Gastroesophageal sphincter (tissue), 4 donors: ENCODE measurements around the gene TMOD2. TPM values are rescaled to one million over a fixed set of nuclear protein-coding genes. Genes with fewer than 3 reads are reported as not detected.

ENCODE experiments used
- ATAC-seq: fragments of 150-250 bp; one replicate; pipeline ENCODE4 v1.9.1; 2016; ENCODE audit warnings: mild to moderate bottlenecking, moderate library complexity
- H3K27ac ChIP-seq, 4 donors: fragments of 200-600 bp; sonication (generic) in 3 of 4; 1 replicate in 3 of 4; 2 replicates in 1 of 4; pipeline ENCODE4 v1.5.1; 2016 to 2019
- H3K27me3 ChIP-seq: fragments of 200-600 bp; sonication (generic); one replicate; pipeline ENCODE4 v1.5.1; 2019
- H3K36me3 ChIP-seq, 2 donors: fragments of 200-600 bp; sonication (generic); one replicate each; pipeline ENCODE4 v1.5.1; 2019; ENCODE audit warnings: control low read depth in 1 of 2
- H3K4me1 ChIP-seq, 3 donors: fragments of 200-600 bp; sonication (generic); 1 replicate in 2 of 3; 2 replicates in 1 of 3; pipeline ENCODE4 v1.5.1; 2016 to 2019; ENCODE audit warnings: control low read depth in 2 of 3
- H3K4me3 ChIP-seq, 2 donors: fragments of 200-600 bp; sonication (generic); one replicate each; pipeline ENCODE4 v1.5.1; 2019; ENCODE audit warnings: mild to moderate bottlenecking in 1 of 2, moderate library complexity in 1 of 2
- H3K9me3 ChIP-seq, 3 donors: fragments of 200-600 bp; sonication (generic); one replicate each; pipeline ENCODE4 v1.5.1; 2017 to 2019; ENCODE audit warnings: control low read depth in 2 of 3
- EP300 ChIP-seq: sonication (generic); formaldehyde crosslinking; IDR thresholded peaks from one replicate; pipeline ENCODE4 v1.6.1; 2017; ENCODE audit warnings: antibody characterized with exemption, mild to moderate bottlenecking
- POLR2A ChIP-seq, 2 donors: fragments of 450-650 bp; IDR thresholded peaks; one replicate each; pipeline ENCODE4 v1.6.1; 2017; ENCODE audit warnings: antibody characterized with exemption in 2 of 2, mild to moderate bottlenecking in 2 of 2, moderate library complexity in 1 of 2
- POLR2AphosphoS5 ChIP-seq: sonication (generic); formaldehyde crosslinking; IDR thresholded peaks from one replicate; pipeline ENCODE4 v1.6.1; 2017; ENCODE audit warnings: antibody characterized with exemption
- WGBS, 2 donors: methylation state at CpG; one replicate each; pipeline ENCODE4 v1.1.5; 2018; ENCODE audit warnings: low coverage in 1 of 2; 5-methylcytosine and 5-hydroxymethylcytosine counted together
- small RNA-seq, 4 donors: library from RNA; depleted of rRNA; stranded (forward); fragments of <200 nt; gene quantifications; one replicate each; pipeline ENCODE3, GENCODE V24; 2016
- total RNA-seq, 4 donors: library from RNA; depleted of rRNA; stranded (reverse); fragments of >200 nt; gene quantifications; one replicate each; pipeline ENCODE4 v1.1.0, GENCODE V29; 2016
- TF ChIP-seq, protein P1 (sequence below), 4 experiments: fragments of 200-600 bp in 2 of 4; fragments of 450-650 bp in 2 of 4; sonication (generic) in 1 of 4; IDR thresholded peaks; one replicate each; pipeline ENCODE4 v1.5.1; 2017 to 2019; ENCODE audit warnings: antibody characterized with exemption in 4 of 4, mild to moderate bottlenecking in 2 of 4, moderate library complexity in 2 of 4

The TMOD2 gene
- total RNA-seq, 4 donors from 2014 or later, result 14.0 to 21.9 (median 17.5) TPM

DNA sequence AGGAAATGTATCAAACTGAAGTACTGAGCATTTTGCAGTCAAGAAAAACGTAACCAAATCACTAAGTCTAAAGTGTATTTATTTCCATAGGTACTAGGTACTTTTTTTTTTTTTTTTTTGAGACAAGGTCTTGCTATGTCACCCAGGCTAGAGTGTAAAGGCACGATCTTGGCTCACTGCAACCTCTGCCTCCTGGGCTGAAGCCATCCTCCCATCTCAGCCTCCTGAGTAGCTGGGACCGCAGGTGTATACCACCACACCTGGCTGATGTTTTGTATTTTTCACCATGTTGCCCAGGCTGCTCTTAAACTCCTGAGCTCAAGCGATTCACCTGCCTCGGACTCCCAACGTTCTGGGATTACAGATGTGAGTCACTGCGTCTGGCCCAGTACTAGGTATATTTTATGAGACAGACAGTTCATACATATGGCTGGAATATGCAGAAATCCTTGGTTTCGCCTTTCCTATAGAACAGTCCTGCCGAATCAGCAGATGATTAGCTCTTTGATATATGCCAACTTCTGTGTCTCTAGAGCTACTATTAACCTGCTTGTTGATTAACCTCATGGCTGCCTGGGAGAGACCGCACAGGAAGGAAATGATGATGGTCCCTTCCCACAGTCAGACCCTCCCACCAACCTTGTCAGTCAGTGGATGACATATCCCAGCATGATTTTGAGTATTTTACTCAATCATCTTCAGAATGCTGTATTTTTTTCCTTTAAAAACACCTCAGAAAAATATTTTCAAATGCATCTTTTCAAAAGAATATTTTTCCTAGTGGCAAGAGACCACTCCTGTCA lies 110.4 kb downstream of the TMOD2 start:
- H3K9me3 ChIP-seq, result no peaks in the 10 kb centered on the region
- no peak overlapping the region for H3K27ac ChIP-seq
- ATAC-seq, result no peak
- peaks cover 0 to 30% of the 10 kb centered on the region in 2 donors for H3K36me3 ChIP-seq
- no peaks in the 10 kb centered on the region for H3K27me3 ChIP-seq
- TF ChIP-seq, protein P1, sequence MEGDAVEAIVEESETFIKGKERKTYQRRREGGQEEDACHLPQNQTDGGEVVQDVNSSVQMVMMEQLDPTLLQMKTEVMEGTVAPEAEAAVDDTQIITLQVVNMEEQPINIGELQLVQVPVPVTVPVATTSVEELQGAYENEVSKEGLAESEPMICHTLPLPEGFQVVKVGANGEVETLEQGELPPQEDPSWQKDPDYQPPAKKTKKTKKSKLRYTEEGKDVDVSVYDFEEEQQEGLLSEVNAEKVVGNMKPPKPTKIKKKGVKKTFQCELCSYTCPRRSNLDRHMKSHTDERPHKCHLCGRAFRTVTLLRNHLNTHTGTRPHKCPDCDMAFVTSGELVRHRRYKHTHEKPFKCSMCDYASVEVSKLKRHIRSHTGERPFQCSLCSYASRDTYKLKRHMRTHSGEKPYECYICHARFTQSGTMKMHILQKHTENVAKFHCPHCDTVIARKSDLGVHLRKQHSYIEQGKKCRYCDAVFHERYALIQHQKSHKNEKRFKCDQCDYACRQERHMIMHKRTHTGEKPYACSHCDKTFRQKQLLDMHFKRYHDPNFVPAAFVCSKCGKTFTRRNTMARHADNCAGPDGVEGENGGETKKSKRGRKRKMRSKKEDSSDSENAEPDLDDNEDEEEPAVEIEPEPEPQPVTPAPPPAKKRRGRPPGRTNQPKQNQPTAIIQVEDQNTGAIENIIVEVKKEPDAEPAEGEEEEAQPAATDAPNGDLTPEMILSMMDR (IDR thresholded peaks at IDR 0.05), result no peak
- TF ChIP-seq POLR2AphosphoS5, result no peak
- H3K4me1 ChIP-seq, result peaks cover 0 to 3% (median 0%) of the 10 kb centered on the region in 3 donors
- H3K4me3 ChIP-seq, result no peak overlapping the region
- 90 to 95% methylated on average over 5 to 6 of the region's 10 CpGs for WGBS, 2 donors

DNA sequence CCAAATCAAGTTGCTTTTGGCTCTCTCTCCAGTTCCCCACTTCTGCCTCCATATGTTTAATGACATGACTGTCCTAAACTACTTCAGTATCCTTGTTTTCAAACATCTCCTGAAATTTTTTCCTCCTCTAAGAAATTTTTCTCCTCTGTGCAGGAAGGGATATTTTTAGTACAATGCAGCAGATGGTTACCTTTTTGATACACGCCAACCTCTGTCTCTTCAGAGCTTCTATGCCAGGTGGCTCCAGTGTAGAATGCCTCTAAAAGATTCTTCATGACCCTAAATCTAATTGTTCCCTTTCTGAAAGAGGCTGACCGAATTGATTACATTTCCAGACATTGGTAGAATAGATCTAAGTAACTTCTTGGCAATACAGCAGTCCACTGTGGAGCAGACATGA lies 111.7 kb downstream of the TMOD2 start:
- 75 to 86% methylated on average over 2 of the region's 2 CpGs for WGBS, 2 donors
- Histone ChIP-seq H3K36me3 (peaks cover 0 to 35% of the 10 kb centered on the region in 2 donors), H3K4me3 (no peak overlapping the region), H3K4me1 (no peaks in the 10 kb centered on the region), H3K9me3 (no peaks in the 10 kb centered on the region), H3K27ac (no peak overlapping the region), H3K27me3 (no peaks in the 10 kb centered on the region)
- TF ChIP-seq, protein P1 (IDR thresholded peaks at IDR 0.05), result no peak
- no peak for TF ChIP-seq POLR2AphosphoS5
- no peak for TF ChIP-seq POLR2A (IDR thresholded peaks at IDR 0.05)
- no peak for TF ChIP-seq EP300
- ATAC-seq, result no peak

DNA sequence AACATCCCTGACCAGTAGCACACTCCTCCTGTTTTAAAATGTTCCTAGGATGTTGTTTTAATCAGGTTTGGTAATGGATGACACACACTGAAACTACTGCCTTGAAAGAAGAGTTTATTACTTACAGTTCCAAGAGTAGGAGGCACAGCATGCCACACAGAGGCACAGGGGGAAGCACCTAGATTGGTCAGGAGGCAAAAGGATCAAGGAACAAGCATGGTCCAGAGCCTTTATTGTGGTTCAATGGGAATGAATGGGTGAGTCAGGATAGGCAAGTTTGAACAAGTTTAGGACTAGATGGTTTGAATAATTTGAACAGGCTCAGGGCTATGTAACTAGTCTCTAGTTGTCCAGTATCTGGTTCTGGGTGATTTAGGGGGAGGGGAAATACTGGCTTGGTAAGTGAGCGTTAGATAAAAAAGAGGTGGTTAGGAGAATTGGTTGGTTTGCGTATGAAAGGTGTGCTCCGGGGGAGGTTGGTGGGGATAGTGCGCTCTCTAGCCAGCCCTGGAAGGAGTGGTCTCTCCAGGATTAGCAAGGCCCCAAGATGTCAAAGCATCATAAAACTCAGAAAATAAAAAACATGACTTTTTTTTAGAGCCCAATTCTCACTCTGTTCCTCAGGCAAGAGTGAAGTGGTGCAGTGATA lies 113.1 kb downstream of the TMOD2 start:
- no peak for TF ChIP-seq EP300
- TF ChIP-seq, protein P1 (IDR thresholded peaks at IDR 0.05), result no peak
- TF ChIP-seq POLR2AphosphoS5, result no peak
- TF ChIP-seq POLR2A (IDR thresholded peaks at IDR 0.05), result no peak
- H3K27ac ChIP-seq, result no peak overlapping the region
- no peaks in the 10 kb centered on the region for H3K9me3 ChIP-seq
- H3K4me1 ChIP-seq, result peaks cover 0 to 6% (median 0%) of the 10 kb centered on the region in 3 donors
- no peak overlapping the region for H3K4me3 ChIP-seq
- peaks cover 0 to 43% of the 10 kb centered on the region in 2 donors for H3K36me3 ChIP-seq
- no peak for ATAC-seq
- WGBS, 2 donors, result 100% methylated on average over 3 to 4 of the region's 4 CpGs
- no peaks in the 10 kb centered on the region for H3K27me3 ChIP-seq

DNA sequence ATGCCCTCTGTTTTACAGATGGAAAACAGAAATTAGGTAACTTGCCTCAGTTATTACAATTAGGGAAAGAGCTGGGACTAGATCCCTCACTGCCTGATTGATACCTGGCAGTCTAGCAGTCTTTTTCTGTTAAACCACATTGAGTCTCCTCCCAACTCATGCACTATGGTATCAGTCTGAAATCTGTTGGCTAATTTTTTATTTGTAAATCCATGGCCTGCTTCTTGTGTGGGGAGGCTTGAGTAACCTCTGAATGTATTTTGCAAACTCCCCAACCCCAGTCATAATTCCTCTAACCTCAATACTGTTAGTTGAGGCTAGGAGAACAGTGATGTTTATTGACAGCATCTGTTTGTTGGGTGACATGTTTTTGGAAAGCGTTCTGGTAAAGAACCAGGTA lies 113.9 kb downstream of the TMOD2 start:
- no peak for ATAC-seq
- WGBS, 2 donors, result 80 to 100% methylated on average over 1 of the region's 1 CpG

More for the DNA sequence above, 113.9 kb downstream of the TMOD2 start:
- Histone ChIP-seq H3K27ac (no peak overlapping the region), H3K4me1 (peaks cover 0 to 6% (median 0%) of the 10 kb centered on the region in 3 donors), H3K36me3 (peaks cover 0 to 50% of the 10 kb centered on the region in 2 donors), H3K4me3 (no peak overlapping the region), H3K9me3 (no peaks in the 10 kb centered on the region), H3K27me3 (no peaks in the 10 kb centered on the region)
- no peak for TF ChIP-seq POLR2AphosphoS5

Small RNAs within 50 kb of the gene (small RNA-seq; reads per million reads assigned to genes)
- gene AC090971.5 (0 reads per million in 4 donors), gene RF00017 (0 reads per million in 4 donors)

Other genes with a start within 250 kb of the TMOD2 start
- 100 to 1,000 TPM in 1 of 4 donors, 10 to 100 TPM in 3; 17.5 to 111 (median 29.1) TPM for gene DMXL2, start 128.8 kb upstream of the TMOD2 start, total RNA-seq
- under 1 TPM in 3 of 4 donors, not detected in 1; 0.31 to 0.54 (median 0.54) TPM for gene SCG3, start 70.1 kb upstream of the TMOD2 start, total RNA-seq
- 10 to 100 TPM in 3 of 4 donors, 1 to 10 TPM in 1; 8.9 to 27.9 (median 14.0) TPM for gene LYSMD2, start 13.9 kb upstream of the TMOD2 start, total RNA-seq
- gene TMOD3, start 78.1 kb downstream of the TMOD2 start, total RNA-seq, result 10 to 100 TPM; 15.9 to 38.8 (median 21.4) TPM
- gene LEO1, start 220.2 kb downstream of the TMOD2 start, total RNA-seq, result 10 to 100 TPM; 11.7 to 15.7 (median 13.2) TPM